OCI-LY3 (cell line): ENCODE data around the gene TMEM247.

Experiments
- CTCF ChIP-seq: fragments of 200-600, 300-600 bp; sonication (generic); IDR thresholded peaks from 2 replicates; pipeline ENCODE4 v1.5.1; 2014; ENCODE audit warnings: antibody characterized with exemption, low read length, low read depth
- EZH2phosphoT487 ChIP-seq: fragments of 200-600 bp; shearing (Covaris generic); IDR thresholded peaks from 2 replicates; pipeline ENCODE4 v1.6.1; 2018; ENCODE audit warnings: antibody characterized with exemption, mixed run types, low read depth

GRCh38 chr2:46430992-46431391, 48.4 kb upstream of the TMEM247 start:
- TF ChIP-seq CTCF (no peak), EZH2phosphoT487 (no peak)
